ENCODE measurements around the gene EIF4A3.
"Not testable (repeated sequence)": the region's sequence is repeated elsewhere in the genome, so short reads cannot be mapped to it uniquely, and the experiment has no call there.

The EIF4A3 gene

DNA sequence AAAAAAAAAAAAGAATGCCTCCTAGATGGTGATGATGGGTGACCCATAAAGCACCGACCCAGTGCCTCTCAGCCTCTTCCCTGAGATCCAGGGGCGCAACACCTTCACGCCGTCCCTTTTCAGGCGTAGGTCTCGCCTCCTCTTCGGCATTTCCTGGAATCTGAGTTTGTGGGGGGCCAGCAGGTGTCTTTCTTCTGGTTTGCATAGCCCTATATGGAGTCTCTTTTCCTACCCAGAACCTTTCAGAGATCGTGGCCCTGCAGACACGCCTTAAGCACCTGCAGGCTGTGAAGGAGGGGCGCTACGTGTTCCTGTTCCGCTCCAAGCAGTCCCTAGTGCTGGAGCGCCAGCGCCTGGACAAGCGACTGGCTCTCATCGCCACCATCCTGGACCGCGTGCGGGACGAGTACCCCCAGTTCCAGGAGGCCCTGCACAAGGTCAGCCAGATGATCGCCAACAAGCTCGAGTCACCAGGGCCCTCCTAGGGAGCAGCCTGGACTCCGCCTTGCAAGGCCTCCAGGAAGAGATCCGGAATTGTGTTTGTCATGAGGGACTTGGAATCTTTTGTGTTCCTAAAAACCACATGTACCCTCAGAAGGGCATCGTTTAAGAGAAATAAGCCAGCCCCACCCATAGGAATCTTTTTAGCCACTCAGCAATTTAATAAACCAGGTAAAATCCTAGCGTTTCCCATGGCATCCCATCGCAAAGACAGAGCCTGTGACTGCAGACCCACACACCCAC is 47.5 kb downstream of the EIF4A3 start:
- FAIRE-seq: no peak

DNA sequence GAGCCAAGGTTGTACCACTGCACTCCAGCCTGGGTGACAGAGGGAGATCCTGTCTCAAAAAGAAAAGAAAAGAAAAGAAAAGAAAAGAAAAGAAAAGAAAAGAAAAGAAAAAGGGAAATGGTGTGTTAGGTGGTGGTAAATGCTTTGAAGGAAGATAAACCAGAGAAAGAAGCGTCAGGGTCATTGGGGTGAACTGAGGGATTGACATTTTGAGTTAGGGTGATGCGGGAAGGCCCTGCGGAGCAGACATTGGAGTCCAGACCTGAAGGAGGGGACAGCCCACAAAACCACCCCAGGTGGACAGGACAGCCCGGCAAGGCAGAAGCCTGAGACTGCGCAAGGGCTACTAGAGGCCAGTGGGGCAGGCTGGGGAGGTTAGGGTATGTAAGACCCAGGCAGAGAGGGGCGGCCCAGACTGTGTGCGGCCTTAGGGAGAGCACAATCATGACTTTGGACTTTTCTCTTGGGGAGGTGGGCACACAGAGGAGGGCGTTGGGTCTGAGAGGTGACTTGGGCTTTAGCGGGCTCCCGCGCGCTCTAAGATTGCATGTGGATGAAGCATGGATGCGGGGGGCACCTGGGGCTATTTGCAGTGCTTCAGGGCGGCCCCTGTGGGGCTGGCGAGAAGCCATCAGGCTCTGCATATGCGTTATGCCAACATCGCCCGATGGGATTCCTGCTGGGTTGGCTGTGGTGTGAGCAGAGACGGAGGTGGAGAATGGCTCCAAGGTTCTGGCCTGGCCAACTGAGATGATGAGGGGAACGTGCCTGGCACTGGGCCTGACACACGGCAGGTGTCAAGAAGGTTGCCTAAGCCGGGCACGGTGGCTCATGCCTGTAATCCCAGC is 48.9 kb downstream of the EIF4A3 start:
- FAIRE-seq: no peak

DNA sequence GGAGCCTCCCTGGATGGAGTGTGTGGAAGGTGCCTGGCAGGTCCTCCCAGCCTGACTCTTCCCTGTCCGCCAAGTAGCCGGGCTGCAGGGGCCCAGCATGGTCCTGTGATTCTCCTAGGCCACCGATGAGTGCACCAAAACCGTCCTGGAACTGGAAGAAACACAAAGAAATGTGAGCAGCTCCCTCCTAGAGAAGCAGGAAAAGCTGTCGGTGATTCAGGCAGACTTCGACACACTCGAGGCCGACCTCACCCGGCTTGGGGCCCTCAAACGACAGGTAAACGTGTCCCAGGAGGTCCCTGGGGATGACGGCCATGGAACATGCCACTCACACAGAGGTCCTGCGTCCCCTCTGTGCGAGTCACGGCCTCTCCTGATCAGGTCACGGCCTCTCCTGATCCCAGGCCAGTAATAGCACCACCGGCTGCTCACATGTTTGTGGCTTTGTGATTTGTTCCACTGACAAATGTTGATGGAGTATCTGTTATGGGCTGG is 49.8 kb downstream of the EIF4A3 start:
- FAIRE-seq: no peak

DNA sequence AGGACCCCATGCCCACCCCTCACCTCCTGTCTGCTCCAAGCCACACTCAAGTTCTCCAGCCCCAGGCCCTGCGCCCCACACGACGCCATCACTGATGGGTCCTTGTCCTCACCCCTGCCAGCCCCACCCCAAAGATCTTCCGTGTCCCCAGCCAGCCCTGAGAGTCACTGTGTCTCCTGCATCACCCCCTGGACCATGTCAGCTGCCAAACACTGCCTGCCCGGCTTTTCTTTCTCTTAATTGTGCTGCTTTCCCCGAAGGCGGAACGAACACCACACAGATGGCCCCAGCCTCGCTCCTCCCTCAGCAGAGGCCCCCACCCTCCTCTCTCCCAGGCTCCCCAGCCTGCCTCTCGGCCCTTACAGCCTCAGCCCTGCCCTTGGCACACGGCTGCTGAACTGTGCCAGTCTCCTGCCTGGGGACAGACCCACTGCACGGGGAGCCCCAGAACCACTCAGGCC is 50.3 kb downstream of the EIF4A3 start:
- FAIRE-seq: no peak

DNA sequence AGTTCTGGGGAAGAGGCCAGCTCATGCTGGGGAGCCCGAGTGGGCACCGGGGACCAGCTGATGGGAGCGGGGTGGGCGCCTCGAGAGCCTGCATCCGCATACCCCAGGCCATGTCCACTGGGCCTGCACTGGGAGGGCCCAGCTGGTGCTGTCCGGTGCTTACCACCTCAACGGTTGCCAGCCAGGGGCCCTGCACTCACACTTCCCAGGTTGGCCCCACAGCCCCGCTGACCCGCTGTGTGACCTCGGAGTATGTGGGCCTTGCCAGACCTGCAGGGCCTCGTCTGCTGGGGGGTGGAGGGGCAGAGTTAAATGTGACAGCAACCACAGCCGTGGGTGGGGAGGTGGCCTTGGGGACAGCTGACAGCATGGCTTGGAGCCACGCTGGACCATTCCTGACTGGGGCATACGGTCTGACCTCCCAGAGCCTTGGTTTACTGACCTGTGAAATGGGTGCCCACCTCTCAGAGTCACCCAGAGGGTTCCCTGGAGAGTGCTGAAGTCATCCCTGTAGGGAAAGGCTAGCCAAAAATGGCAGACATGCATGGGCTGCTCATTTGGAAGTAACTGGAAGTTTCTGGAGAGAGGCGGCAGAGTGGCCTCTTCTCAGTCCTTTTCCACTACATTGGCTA is 51.0 kb downstream of the EIF4A3 start:
- no peak for FAIRE-seq

DNA sequence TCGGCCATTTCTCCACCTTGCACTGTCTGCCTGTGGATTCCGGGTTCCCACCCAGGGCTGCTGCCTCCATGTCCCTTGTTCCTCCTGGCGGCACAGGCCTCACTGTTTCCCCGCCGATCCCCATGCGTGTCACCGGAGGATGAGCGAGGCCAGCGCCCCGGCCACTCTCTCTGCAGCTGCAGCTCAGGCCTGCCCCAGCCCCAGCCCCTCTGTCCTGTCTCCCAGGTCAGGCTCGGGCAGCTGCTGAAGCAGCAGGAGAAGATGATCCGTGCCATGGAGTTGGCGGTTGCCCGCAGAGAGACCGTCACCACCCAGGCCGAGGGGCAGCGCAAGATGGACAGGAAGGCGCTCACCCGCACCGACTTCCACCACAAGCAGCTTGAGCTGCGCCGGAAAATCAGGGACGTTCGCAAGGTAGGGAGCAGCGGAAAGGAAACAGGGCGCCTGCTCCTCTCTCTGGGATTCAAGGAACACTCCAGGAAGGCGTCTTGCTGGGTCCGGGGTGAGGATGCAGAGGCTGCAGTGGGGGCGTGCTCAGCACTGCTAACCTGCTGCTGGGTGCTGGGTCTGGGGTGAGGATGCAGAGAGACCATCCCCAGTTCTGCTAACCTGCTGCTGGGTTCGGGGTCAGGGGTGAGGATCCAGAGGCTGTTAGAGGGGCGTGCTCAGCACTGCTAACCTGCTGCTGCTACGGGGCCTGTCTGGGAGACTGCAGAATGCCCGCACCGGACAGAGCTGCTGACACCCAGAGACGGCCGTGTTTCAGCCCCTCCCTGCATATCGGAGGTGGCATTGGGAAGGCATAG is 51.7 kb downstream of the EIF4A3 start:
- no peak for FAIRE-seq

DNA sequence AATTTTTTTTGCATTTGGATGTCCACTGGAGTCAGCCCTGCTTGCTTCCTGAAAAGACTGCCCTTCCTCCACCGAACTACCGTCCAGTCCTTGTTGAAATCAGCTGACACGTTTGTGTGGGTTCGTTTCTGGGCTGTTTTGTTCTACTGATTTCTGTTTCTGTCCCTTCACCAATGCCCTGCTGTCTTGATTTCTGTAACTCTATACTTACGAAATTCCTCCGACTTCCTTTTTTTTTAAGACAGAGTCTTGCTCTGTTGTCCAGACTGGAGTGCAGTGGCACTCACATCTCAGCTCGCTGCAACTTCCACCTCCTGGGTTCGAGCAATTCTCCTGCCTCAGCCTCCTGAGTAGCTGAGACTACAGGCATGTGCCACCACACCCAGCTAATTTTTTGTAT is 54.0 kb downstream of the EIF4A3 start:
- FAIRE-seq: no peak

DNA sequence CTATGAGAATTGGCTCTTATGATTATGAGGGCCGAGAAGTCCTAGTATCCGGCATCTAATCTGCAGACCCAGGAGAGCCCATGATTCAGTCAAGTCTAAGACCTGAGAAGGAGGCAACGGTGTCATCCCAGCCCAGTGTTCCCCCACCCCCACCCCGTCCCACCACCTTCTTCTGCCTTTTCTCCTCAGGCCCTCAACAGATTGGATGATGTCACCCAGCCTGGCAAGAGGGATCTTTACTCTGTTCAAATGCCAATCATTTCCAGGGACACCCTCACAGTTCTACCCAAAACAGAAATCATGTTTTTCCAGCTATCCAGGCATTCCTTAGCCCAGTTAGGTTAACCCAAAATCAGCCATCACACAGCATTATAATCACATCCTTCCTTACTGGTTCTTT is 55.6 kb downstream of the EIF4A3 start:
- FAIRE-seq: no peak

DNA sequence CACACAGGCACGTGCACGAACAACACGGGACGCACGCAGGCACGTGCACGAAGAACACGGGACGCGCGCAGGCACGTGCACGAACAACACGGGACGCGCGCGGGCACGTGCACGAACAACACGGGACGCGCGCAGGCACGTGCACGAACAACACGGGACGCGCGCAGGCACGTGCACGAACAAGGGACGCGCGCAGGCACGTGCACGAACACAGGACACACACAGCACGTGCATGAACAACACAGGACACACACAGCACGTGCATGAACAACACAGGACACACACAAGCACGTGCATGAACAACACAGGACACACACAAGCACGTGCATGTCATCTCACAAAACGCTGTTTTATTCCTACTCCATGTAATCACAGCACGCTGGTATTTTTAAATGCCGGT is 56.8 kb downstream of the EIF4A3 start:
- FAIRE-seq: not testable (repeated sequence)

DNA sequence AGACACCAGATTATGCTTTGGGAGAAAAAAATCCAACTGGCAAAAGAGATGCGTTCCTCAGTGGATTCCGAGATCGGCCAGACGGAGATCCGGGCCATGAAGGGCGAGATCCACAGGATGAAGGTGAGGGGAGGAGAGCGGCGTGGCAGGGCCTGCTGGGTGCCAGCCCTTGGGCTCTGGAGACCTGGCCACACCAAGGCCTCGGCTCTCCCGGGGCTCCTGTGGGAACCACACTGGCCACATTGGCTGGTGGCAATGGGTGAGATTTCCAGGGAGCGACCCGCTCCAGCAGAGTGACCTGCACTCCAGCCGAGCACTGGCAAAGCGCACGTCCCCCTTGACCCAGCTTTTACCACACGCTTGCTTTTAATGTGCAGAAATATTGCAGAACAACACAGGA is 57.2 kb downstream of the EIF4A3 start:
- no peak for FAIRE-seq

DNA sequence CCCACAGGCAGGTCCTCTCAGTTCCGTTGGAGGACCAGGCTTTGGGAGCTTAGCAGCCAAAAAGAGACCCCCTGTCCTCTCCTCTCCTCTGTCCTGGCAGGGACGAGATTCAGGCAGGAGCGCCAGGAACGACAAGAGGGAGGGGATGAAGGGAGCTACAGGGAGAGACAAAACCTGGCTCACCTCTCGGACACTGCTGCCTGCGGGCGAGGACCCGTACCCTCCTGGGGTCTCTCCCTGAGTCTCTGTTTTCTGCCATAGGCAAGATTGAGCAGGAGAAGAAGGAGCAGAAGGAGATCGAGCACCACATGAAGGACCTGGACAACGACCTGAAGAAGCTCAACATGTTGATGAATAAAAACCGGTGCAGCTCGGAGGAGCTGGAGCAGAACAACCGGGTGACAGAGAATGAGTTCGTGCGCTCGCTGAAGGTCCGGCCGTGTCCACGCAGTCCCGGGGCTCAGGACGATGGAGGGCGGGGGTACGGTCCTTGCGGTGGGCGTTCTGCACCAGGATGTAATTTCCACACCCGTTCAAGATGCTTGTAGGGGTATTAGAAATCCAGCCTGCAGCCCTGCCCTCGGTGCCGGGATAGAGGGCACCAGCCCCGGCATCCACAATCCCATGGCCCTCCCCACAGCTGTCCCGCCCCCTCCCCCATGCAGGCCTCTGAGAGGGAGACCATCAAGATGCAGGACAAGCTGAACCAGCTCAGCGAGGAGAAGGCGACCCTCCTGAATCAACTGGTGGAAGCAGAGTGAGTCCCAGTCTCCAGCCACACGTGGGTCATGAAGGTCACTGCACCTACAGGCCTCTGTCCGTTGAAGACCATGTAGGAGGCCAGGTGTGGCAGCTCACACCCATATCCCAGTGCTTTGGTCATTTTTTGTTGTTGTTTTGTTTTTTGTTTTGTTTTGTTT is 59.3 kb downstream of the EIF4A3 start:
- no peak for FAIRE-seq

DNA sequence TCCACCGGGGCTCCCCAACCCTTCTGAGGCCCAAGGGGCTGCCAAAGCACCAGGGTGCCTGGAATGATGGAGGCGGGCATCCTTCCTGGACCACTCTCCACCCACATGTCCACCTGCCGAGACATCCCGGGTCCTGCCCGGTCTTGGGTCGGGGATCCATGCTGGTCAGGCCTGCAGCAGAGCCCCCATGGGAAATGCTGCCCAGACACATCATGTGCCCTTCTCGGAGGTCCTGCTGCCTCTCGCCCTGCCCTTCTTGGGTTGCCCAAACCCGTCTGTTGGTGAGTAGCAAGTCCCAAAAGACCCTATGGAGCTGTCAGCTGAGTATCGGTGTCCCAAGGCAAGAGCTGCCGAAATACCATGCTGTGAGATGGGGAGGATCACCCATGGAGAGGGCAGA is 60.3 kb downstream of the EIF4A3 start:
- no peak for FAIRE-seq

DNA sequence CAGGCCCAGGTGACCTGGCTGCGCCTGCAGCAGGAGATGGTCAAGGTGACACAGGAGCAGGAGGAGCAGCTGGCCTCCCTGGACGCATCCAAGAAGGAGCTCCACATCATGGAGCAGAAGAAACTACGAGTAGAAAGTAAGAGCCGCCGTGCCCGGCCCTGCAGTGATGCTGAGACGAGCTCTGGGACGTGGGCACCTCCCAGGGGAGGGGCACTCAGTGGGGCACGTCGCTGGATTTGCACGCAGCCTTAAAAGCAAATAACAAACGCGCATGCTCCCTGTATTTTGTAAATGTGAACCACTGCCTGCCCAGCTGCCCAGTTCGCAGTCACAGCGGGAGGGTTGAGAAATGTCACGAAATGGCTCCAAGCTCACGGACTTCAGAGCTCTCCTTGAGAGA is 60.8 kb downstream of the EIF4A3 start:
- no peak for FAIRE-seq

DNA sequence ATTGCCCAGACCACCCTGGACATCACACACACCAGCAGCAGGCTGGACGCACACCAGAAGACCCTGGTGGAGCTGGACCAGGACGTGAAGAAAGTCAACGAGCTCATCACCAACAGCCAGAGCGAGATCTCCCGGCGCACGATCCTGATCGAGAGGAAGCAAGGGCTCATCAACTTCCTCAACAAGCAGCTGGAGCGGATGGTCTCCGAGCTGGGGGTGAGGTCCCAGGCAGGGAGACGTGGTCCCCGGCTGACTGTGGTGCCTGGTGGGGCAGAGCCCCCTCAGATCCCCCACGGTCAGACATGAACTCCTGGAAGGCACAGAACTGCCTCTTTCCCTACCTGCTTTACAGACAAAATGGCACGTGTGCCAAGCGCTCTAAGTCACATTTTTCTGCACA is 62.2 kb downstream of the EIF4A3 start:
- no peak for FAIRE-seq
